ENCODE measurements around the gene DDB1. TPM values are rescaled to one million over a fixed set of nuclear protein-coding genes. Genes with fewer than 3 reads are reported as not detected.

DDB1 gene
- total and polyA plus RNA-seq, 2 of the 4 experiments (the other 2 are of a cell fraction) = 221 to 412 TPM

DNA sequence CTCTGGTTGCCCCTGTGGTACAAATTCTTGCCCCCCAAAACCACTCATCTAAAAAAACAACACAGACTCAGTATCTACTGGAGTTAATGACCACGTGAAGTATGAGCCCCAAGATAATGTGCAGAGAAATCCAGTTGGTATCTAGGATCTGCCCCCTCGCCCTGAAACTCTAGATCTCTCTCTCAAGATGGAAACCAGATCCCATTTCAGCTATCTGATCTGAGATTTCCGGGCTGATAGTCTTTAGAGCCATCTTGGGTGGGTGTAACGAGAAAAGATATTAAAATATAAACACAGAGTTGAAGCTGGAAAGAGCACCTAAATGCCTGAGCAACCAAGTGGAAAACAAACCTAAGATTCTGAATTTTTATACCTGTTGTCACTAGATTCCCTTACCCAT is 23.8 kb downstream of the DDB1 start:
- no peak overlapping the region for H4K5ac ChIP-seq (ENCODE audit: low read depth, low read length)
- TF ChIP-seq RAD21 (IDR thresholded peaks at IDR 0.05; ENCODE audit: low read length) = no peak
- TF ChIP-seq ELK1 (IDR thresholded peaks at IDR 0.05; ENCODE audit: borderline replicate concordance, low read depth, low read length) = no peak
- TF ChIP-seq USF2 (IDR thresholded peaks at IDR 0.05; ENCODE audit: low read depth, low read length) = no peak
- TF ChIP-seq RFX5 (IDR thresholded peaks at IDR 0.05; ENCODE audit: low read depth, low read length) = no peak
- no peak for TF ChIP-seq POLR2A (IDR thresholded peaks at IDR 0.05; ENCODE audit: low read depth, low read length)
- no peak for TF ChIP-seq RCOR1 (IDR thresholded peaks at IDR 0.05; ENCODE audit: insufficient replicate concordance, low read length)
- ATAC-seq (ENCODE audit: low read depth) = no peak
- no peak overlapping the region for H3K14ac ChIP-seq (replicated peaks; ENCODE audit: low read depth, low read length)
- H3K27me3 ChIP-seq (ENCODE audit: control insufficient read depth, insufficient read depth, low read length) = no peaks in the 10 kb centered on the region
- H3K23ac ChIP-seq (ENCODE audit: low read depth, low read length) = no peak overlapping the region
- no peak overlapping the region for H3K4ac ChIP-seq (ENCODE audit: low read depth, low read length)
- no peaks in the 10 kb centered on the region for H3K4me1 ChIP-seq (ENCODE audit: control insufficient read depth, insufficient read depth, low read length)
- no peak overlapping the region for H2AFZ ChIP-seq (replicated peaks; ENCODE audit: low read length, poor library complexity)
- no peak overlapping the region for H3K18ac ChIP-seq (ENCODE audit: low read depth, low read length)
- no peak overlapping the region for H2BK5ac ChIP-seq (ENCODE audit: low read depth, low read length, poor library complexity, severe bottlenecking)
- no TSS peak for BruUV-seq (replicated peaks)
- no peak overlapping the region for H4K91ac ChIP-seq (ENCODE audit: insufficient read depth, low read depth, low read length)
- no CpG with 5 or more reads among the region's 4 CpGs for WGBS, 2 experiments (ENCODE audit: extremely low coverage in 2 of 2, insufficient read length in 1 of 2)
- POLR2A ChIA-PET (ENCODE audit: unreplicated experiment) = no interaction called here
- DNase-seq = no peak
- no peak overlapping the region for H2BK120ac ChIP-seq (ENCODE audit: low read depth, low read length)
- no peaks in the 10 kb centered on the region; the same call in 1 of the 2 replicates for H3K9me1 ChIP-seq (ENCODE audit: insufficient read depth, low read length)
- H2BK20ac ChIP-seq (ENCODE audit: low read depth, low read length) = no peak overlapping the region
- H3K4me3 ChIP-seq (ENCODE audit: insufficient read depth, low read depth, low read length) = no peak overlapping the region
- CTCF ChIA-PET = interaction anchor here (1.2 kb wide), 1 partner anchor 83 kb away, joined by 3 read pairs; no protein-coding TSS in a partner anchor
- in situ Hi-C loops (cut with MboI; ENCODE audit: low sequenced_read_pairs) = loop anchor here (25.0 kb wide), 1 partner anchor 1697 kb away; the partner anchor contains the start of gene OSBP
- no peak overlapping the region for H4K8ac ChIP-seq (ENCODE audit: low read depth in 2 of 2, low read length in 2 of 2)
- H2BK15ac ChIP-seq (ENCODE audit: low read depth, low read length) = no peak overlapping the region
- intact Hi-C loops (cut with micrococcal nuclease) = no loop called here
- H2AK5ac ChIP-seq (ENCODE audit: low read depth, low read length) = no peak overlapping the region
- peaks cover 21 to 36% of the 10 kb centered on the region in 2 experiments for H3K79me1 ChIP-seq (ENCODE audit: low read depth in 1 of 2, low read length in 2 of 2)
- no peaks in the 10 kb centered on the region for H3K9me3 ChIP-seq (ENCODE audit: control insufficient read depth, insufficient read depth, low read length)
- no peak overlapping the region for H3K4me2 ChIP-seq (ENCODE audit: low read depth, low read length)
- H4K20me1 ChIP-seq (ENCODE audit: insufficient read depth, low read length) = peaks cover 25% of the 10 kb centered on the region
- no peak overlapping the region for H3K27ac ChIP-seq (ENCODE audit: insufficient read depth, low read length)
- H3K36me3 ChIP-seq (ENCODE audit: control insufficient read depth, insufficient read depth, low read length) = peaks cover 79% of the 10 kb centered on the region
- dilution Hi-C loops (cut with HindIII; ENCODE audit: low sequenced_read_pairs, unreplicated experiment) = no loop called here
- no peak overlapping the region for H3K56ac ChIP-seq (ENCODE audit: extremely low read depth, insufficient read depth, low read length)
- H2AK9ac ChIP-seq (replicated peaks; ENCODE audit: low read depth, low read length, poor library complexity) = no peak overlapping the region
- no peak overlapping the region for H3K9ac ChIP-seq (ENCODE audit: low read depth, low read length)
